ENCODE measurements around the gene MAP3K13. TPM values are rescaled to one million over a fixed set of nuclear protein-coding genes. Genes with fewer than 3 reads are reported as not detected.
"Not testable (repeated sequence)": the region's sequence is repeated elsewhere in the genome, so short reads cannot be mapped to it uniquely, and the experiment has no call there.

The MAP3K13 gene
- total and polyA plus RNA-seq, 9 donors: 14.5 to 40.5 (median 28.0) TPM

GRCh38 chr3:185411133-185411532 is 48.2 kb downstream of the MAP3K13 start:
- H3K9me3 ChIP-seq: no peaks in the 10 kb centered on the region
- H3K36me3 ChIP-seq: no peaks in the 10 kb centered on the region
- intact Hi-C loops (cut with DNase I): no loop called here
- H3K4me3 ChIP-seq: no peak overlapping the region
- WGBS, 3 donors: 94 to 98% (median 96%) methylated on average over 1 of the region's 1 CpG
- H3K27ac ChIP-seq: no peak overlapping the region
- TF ChIP-seq CTCF (IDR thresholded peaks at IDR 0.05) (no peak), EP300 (IDR thresholded peaks at IDR 0.05) (no peak), POLR2A (IDR thresholded peaks at IDR 0.05) (no peak)
- H3K27me3 ChIP-seq: no peaks in the 10 kb centered on the region
- DNase-seq: no peak
- H3K4me1 ChIP-seq (ENCODE audit: insufficient read depth): no peaks in the 10 kb centered on the region

GRCh38 chr3:185416513-185416912 is 53.6 kb downstream of the MAP3K13 start:
- WGBS, 3 donors: 98 to 100% (median 99%) methylated on average over 2 of the region's 2 CpGs
- no peak overlapping the region for H3K27ac ChIP-seq
- H3K36me3 ChIP-seq: no peaks in the 10 kb centered on the region
- no peaks in the 10 kb centered on the region for H3K27me3 ChIP-seq
- H3K4me1 ChIP-seq (ENCODE audit: insufficient read depth): no peaks in the 10 kb centered on the region
- no peak for TF ChIP-seq EP300 (IDR thresholded peaks at IDR 0.05)
- TF ChIP-seq POLR2A (IDR thresholded peaks at IDR 0.05): no peak
- no peak for TF ChIP-seq CTCF (IDR thresholded peaks at IDR 0.05)
- DNase-seq: no peak
- no peak overlapping the region for H3K4me3 ChIP-seq
- intact Hi-C loops (cut with DNase I): no loop called here
- no peaks in the 10 kb centered on the region for H3K9me3 ChIP-seq

GRCh38 chr3:185418561-185418977 is 55.6 kb downstream of the MAP3K13 start:
- DNase-seq; H3K27me3 ChIP-seq; H3K4me1 ChIP-seq (ENCODE audit: insufficient read depth); H3K9me3 ChIP-seq; intact Hi-C loops (cut with DNase I); H3K36me3 ChIP-seq; H3K4me3 ChIP-seq; H3K27ac ChIP-seq: not testable (repeated sequence)
- 93 to 97% (median 97%) methylated on average over 11 of the region's 11 CpGs for WGBS, 3 donors

- intact Hi-C loops (cut with DNase I): no loop called here
- Histone ChIP-seq H3K4me1 (ENCODE audit: insufficient read depth) (no peaks in the 10 kb centered on the region), H3K27me3 (no peaks in the 10 kb centered on the region), H3K9me3 (no peaks in the 10 kb centered on the region), H3K27ac (no peak overlapping the region), H3K36me3 (no peaks in the 10 kb centered on the region), H3K4me3 (no peak overlapping the region)
- 80 to 96% (median 90%) methylated on average over 5 of the region's 5 CpGs for WGBS, 3 donors
- DNase-seq: no peak
- no peak for TF ChIP-seq CTCF (IDR thresholded peaks at IDR 0.05)
- no peak for TF ChIP-seq POLR2A (IDR thresholded peaks at IDR 0.05)
- no peak for TF ChIP-seq EP300 (IDR thresholded peaks at IDR 0.05)
Measured at GRCh38 chr3:185420762-185421161, 57.8 kb downstream of the MAP3K13 start.

GRCh38 chr3:185421577-185422232 is 58.8 kb downstream of the MAP3K13 start:
- Histone ChIP-seq H3K36me3 (no peaks in the 10 kb centered on the region), H3K4me3 (no peak overlapping the region), H3K27ac (no peak overlapping the region), H3K9me3 (no peaks in the 10 kb centered on the region), H3K27me3 (no peaks in the 10 kb centered on the region), H3K4me1 (ENCODE audit: insufficient read depth) (no peaks in the 10 kb centered on the region)
- intact Hi-C loops (cut with DNase I): no loop called here
- DNase-seq: no peak
- TF ChIP-seq EP300 (IDR thresholded peaks at IDR 0.05) (no peak), CTCF (IDR thresholded peaks at IDR 0.05) (no peak), POLR2A (IDR thresholded peaks at IDR 0.05) (no peak)
- WGBS, 3 donors: 89 to 91% (median 90%) methylated on average over 6 of the region's 6 CpGs

Measured in ovary (tissue), 9 donors.